H1 (cell line): ENCODE measurements around the gene ODF4.

ENCODE experiments used
- EZH2 ChIP-seq: fragments of 200-600 bp; sonication (generic); IDR thresholded peaks from 2 replicates; pipeline ENCODE4 v1.7.1; 2012; ENCODE audit warnings: low read depth, mild to moderate bottlenecking, moderate library complexity, low read length, inconsistent platforms; ENCODE audit not compliant: severe bottlenecking
- GABPA ChIP-seq: IDR thresholded peaks from 2 replicates; pipeline ENCODE4 v1.6.1; 2011; ENCODE audit warnings: mild to moderate bottlenecking, low read length, moderate library complexity, borderline replicate concordance; ENCODE audit not compliant: insufficient read depth

DNA sequence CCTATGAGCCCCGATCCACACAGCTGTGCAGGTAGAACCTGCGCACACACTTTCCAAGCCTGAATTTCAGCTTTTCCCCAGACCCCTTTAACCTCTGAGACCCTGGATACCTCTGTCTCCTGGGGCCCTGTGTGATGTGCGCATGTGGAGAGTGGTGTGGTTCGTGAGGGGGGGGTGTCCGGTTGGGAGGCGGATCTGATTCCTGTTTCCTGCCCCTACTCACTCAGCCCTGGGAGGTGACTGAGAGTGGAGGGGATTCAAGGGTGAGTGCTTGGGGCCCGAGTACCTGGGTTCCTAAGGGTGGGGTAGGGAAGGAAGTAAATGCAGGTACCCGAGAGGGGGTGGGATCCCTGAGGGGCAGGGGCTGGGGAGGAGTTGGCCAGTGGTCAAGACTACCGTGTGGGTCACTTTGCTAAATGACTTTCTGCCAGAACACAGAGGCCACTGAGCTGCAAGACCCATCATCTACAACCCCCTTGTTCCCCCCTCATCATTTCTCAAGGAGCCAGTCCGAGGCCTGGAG, 29.0 kb upstream of the ODF4 start:
- TF ChIP-seq GABPA (no peak), EZH2 (no peak)
